ENCODE results near the gene EIF1B.

The EIF1B gene

DNA sequence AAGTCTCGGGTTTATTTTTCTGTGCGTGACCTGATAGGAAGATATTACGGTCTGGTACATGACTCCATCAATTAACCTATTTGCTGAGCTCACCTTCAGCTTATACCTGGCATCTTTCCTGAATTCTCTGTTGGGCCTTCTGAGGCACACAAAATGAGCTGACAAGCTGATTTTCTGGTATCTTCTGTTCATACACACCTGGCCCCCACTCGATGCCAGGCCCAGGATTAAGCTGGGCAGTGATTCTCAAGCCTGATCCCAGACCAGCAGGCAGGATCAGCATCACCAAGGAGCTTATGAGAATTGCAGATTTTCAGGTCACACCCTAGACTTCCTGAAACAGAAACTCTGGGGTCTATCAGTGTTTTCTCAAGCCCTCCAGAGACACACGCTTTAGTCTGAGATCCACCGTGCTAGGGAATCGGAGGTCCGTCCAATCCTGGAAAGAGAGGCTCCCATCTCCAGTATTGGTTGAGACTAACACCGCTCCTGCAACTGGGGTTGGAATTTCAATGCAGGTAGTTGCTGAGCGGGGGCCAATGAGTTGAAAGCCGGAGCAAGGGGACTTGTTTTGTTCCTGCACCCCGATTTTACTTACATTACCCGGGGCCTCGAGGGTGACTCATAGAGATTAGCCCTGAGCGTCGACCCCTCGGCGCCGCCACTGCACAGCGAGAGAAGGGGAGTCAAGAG is 636 bp upstream of the EIF1B start:
- peak; percentile 27 for DNase-seq (ENCODE audit: low spot score)

DNA sequence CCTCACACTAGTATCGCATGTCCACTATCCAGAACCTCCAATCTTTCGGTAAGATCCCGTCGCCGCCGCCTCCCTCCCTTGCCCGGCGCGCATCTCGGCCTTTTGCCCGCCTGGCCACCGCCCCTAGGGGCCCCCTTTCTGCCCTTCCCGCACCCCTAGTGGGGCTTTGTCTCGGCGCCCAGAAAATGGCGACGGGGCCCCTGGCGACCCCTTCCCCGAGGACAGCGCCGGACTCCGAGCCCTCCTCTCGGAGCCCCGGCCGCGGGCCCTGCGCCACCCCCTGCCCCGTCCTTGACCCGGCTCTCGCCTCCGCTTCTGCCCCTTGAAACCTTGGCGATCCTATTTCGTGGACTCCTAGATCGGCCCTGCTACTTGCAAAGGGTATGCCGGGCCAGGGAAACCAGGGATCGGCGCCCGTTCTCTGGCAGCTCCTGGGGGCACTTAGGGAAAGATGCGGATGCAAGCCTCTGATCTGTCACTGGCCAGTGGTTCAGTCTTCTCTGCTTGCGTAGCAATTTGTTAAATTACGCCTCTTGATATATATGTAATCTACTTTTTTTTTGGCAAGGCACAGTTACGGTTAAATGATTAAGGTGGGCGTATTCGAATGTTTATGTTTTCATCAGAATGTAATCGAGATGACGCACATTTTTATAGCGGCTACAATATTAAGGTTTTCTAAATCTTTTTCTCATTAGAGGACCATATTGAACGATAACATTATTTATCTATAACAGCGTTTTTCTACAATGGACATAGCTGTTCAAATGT is 603 bp downstream of the EIF1B start:
- DNase-seq (ENCODE audit: low spot score): peak; percentile 32

- no peak for DNase-seq (ENCODE audit: low spot score)
Measured at GRCh38 chr3:40310705-40311104, 1.2 kb downstream of the EIF1B start.

- DNase-seq (ENCODE audit: low spot score): no peak
Measured at GRCh38 chr3:40312661-40313226, 3.2 kb downstream of the EIF1B start.

- peak; percentile 29 for DNase-seq (ENCODE audit: low spot score)
Measured at GRCh38 chr3:40313975-40314860, 4.7 kb downstream of the EIF1B start.

GRCh38 chr3:40317061-40317855 is 7.8 kb downstream of the EIF1B start:
- DNase-seq (ENCODE audit: low spot score): peak; percentile 54

DNA sequence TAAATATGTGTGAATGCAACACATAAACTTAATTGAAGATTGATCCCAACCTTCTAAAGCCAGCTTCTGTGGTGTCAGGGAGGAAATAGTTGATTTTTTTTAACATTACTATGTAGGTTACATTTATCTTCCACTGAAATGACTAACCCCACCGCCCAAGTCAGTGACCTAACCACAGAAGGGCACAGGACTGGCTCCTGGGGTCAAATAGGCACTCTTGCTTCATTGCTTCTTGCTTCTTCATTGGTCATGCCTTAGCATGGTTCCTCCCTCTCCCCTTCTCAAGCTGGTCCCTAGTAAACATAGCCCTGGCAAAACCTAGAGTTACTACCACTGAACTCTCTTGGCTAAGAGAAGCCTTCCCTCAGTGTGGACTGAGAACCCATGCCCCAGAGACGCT is 12.3 kb downstream of the EIF1B start:
- no peak for DNase-seq (ENCODE audit: low spot score)

GRCh38 chr3:40323946-40324345 is 14.4 kb downstream of the EIF1B start:
- DNase-seq (ENCODE audit: low spot score): no peak

GRCh38 chr3:40324621-40325020 is 15.1 kb downstream of the EIF1B start:
- no peak for DNase-seq (ENCODE audit: low spot score)

DNA sequence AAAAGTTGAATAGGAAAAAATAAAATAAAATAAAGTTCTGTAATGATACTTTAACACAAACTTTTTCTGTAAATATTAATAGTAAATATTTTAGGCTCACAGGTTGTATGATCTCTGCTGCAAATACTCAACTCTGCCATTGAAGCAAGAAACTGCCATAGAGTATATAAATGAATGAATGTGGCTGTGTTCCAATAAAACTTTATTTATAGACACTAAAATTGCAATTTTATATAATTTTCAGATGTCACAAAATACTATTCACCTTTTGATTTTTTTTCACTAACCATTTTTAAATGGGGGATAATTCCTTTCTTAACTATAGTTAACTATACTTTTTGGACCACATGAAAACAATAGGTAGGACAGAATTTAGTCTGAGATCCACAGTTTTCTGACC is 16.0 kb downstream of the EIF1B start:
- no peak for DNase-seq (ENCODE audit: low spot score)

- no peak for DNase-seq (ENCODE audit: low spot score)
Measured at GRCh38 chr3:40328374-40328773, 18.9 kb downstream of the EIF1B start.

- DNase-seq (ENCODE audit: low spot score): no peak
Measured at GRCh38 chr3:40329071-40329470, 19.6 kb downstream of the EIF1B start.

DNA sequence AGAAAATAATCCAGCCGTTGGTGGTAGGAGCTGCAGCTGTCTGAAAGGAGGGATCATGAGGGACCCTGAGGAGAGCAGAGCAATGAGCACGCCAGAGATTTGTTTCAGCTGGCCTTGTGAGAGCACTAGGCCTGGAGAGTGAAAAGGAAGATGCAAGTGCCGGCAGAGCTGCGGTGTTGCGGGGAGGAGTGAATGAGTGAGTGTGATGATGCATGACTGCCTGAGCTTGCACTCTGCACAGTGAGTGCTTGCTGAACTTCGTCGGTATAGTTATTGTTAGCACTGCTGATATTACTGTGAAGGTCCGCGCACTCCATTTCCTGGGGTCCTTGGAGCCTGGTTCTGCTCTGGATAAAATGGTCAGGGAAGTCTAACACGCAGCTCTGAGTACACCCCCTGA is 23.2 kb downstream of the EIF1B start:
- no peak for DNase-seq (ENCODE audit: low spot score)

DNA sequence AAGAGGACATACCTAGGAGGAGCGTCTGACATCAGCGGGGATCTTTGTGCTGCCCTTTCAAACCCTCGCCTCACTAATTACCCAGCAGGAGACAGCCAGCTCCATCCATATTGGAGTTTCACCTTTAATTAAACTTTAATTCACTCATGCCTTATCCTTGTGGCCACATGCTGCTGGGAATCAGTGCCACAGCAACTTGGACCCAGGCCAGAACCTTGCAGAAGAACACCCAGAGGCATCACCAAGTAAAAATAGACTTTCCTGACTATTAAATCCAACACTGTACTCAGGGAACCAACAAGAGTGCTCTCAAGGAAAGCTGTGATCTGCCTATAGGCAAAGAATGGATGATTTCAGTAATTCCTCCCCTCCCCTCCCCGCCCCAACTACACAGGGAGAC is 23.9 kb downstream of the EIF1B start:
- no peak for DNase-seq (ENCODE audit: low spot score)

- no peak for DNase-seq (ENCODE audit: low spot score)
Measured at GRCh38 chr3:40333852-40334251, 24.3 kb downstream of the EIF1B start.

DNA sequence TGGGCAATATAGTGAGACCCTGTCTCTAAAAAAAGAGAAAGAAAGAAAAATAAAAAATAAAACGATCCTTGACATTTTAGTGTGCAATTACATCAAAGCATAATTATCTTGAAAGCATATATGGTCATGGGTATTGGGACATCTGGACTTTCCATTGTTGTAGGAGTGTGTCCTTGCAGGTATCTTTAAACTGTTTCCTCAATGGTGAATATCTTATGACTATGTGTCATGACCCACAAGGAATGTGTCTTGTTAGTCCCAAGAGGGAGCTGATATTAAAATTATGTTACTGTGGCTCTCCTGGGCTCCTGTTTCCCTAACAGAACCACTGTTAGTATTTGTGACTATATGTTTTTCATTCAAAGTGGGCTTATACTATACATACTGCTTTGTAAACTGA is 26.6 kb downstream of the EIF1B start:
- no peak for DNase-seq (ENCODE audit: low spot score)

DNA sequence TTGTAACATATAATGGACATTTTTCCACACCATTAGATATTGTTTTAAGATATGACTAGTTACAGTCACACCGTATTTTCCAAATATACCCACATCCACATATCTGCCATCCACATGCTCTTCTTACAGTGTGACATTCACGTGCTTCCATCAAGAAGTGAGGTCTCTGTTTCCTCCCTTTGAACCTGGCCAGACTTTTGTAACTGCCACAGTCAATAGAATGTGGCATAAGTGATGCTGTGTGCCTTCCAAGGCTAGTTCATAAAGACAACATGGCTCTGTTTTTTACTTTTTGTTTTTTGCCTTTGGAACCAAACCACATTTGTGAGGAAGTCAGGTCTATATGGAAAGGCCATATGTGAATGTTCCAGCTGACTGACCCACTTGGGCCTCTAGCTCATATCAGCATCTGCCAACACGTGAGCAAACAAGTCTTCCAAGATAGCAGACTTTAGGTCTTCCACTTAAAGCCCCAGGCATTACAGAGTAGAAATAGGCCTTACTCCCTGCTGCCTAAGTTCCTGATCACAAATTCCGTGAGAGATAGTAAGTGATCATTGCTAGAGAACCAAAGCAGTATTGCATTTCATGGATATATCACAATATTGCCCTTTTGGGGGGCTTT is 27.1 kb downstream of the EIF1B start:
- DNase-seq (ENCODE audit: low spot score): no peak

- no peak for DNase-seq (ENCODE audit: low spot score)
Measured at GRCh38 chr3:40337136-40338108, 27.9 kb downstream of the EIF1B start.

DNA sequence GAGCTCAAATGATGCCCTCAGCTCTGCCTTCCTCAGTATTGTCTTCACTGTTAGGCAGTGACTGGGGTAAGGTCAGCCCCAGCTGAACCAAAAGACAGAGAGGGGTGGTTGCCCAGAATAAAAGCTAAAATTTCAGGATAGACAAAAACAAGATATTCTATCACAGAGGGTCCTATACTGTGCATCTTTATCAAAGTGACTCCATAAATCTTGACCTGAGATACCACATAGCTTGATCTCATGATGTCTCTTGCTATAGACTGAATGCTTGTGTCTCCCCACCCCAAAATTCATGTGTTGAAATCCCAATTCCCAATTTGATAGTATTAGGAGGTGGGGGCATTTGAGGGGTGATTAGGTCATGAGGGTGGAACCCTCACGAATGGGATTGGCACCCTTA is 30.4 kb downstream of the EIF1B start:
- no peak for DNase-seq (ENCODE audit: low spot score)

Data from HuH-7 (cell line).